Peyer's patch (tissue), 4 donors: ENCODE results near the gene KLHL9. TPM values are rescaled to one million over a fixed set of nuclear protein-coding genes. Genes with fewer than 3 reads are reported as not detected.

Experiments
- DNase-seq, 3 donors: peaks; one replicate each; pipeline ENCODE4 v3.0.0-alpha.2; 2017 to 2019
- H3K27ac ChIP-seq, 4 donors: fragments of 200-600 bp; sonication (generic); one replicate each; pipeline ENCODE4 v1.5.1; 2016 to 2019
- H3K27me3 ChIP-seq, 2 donors: fragments of 200-600 bp; sonication (generic); one replicate each; pipeline ENCODE4 v1.5.1; 2019
- H3K36me3 ChIP-seq, 3 donors: fragments of 200-600 bp; sonication (generic); one replicate each; pipeline ENCODE4 v1.5.1; 2016 to 2019
- H3K4me1 ChIP-seq, 4 donors: fragments of 200-600 bp; sonication (generic); one replicate each; pipeline ENCODE4 v1.5.1; 2016 to 2019
- H3K4me3 ChIP-seq, 4 donors: fragments of 200-600 bp; sonication (generic); 1 replicate in 3 of 4; 2 replicates in 1 of 4; pipeline ENCODE4 v1.5.1; 2016 to 2019; ENCODE audit warnings: mild to moderate bottlenecking in 1 of 4
- H3K9me3 ChIP-seq, 4 donors: fragments of 200-600 bp; sonication (generic); one replicate each; pipeline ENCODE4 v1.5.1; 2016 to 2019; ENCODE audit warnings: mild to moderate bottlenecking in 1 of 4
- POLR2A ChIP-seq, 2 donors: fragments of 450-650 bp; IDR thresholded peaks; one replicate each; pipeline ENCODE4 v1.5.1; 2017; ENCODE audit warnings: antibody characterized with exemption in 2 of 2, mild to moderate bottlenecking in 2 of 2, moderate library complexity in 2 of 2
- total RNA-seq, 4 donors: library from RNA; depleted of rRNA; stranded (reverse); fragments of >200 nt; gene quantifications; one replicate each; pipeline ENCODE4 v1.1.0, GENCODE V29; 2016
- TF ChIP-seq, protein P1 (sequence below), 6 experiments: fragments of 450-650 bp in 4 of 6; fragments of 200-600 bp in 2 of 6; sonication (generic) in 1 of 6; IDR thresholded peaks; one replicate each; pipeline ENCODE4 v1.5.1; 2017 to 2019; ENCODE audit warnings: antibody characterized with exemption in 6 of 6, mild to moderate bottlenecking in 3 of 6, moderate library complexity in 1 of 6

KLHL9 gene
- total RNA-seq, 4 donors from 2014 or later = 16.3 to 23.1 (median 18.5) TPM

DNA sequence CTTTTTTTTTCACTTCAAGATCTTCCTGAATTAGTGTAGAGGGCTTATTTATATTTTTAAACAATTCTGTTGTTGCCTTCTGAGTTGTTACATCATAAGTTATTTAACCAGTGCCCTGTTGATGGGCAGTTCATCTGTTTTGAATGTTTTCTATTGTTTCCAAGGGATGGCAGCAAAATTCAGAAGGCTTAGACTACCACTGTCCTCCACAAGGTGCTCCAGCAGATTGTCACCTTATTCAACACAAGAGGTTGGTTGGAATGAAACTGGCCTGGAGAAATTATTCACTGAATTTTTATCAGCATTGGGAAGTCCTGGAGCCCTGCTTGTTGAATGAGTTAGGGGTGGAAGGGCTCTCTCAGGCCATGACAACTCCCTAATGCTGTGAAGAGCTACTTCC, 1.3 kb upstream of the KLHL9 start:
- DNase-seq = no peak
- no peak overlapping the region for H3K27ac ChIP-seq
- H3K36me3 ChIP-seq = no peaks in the 10 kb centered on the region
- no peak overlapping the region for H3K4me3 ChIP-seq
- no peaks in the 10 kb centered on the region for H3K9me3 ChIP-seq
- TF ChIP-seq, protein P1, sequence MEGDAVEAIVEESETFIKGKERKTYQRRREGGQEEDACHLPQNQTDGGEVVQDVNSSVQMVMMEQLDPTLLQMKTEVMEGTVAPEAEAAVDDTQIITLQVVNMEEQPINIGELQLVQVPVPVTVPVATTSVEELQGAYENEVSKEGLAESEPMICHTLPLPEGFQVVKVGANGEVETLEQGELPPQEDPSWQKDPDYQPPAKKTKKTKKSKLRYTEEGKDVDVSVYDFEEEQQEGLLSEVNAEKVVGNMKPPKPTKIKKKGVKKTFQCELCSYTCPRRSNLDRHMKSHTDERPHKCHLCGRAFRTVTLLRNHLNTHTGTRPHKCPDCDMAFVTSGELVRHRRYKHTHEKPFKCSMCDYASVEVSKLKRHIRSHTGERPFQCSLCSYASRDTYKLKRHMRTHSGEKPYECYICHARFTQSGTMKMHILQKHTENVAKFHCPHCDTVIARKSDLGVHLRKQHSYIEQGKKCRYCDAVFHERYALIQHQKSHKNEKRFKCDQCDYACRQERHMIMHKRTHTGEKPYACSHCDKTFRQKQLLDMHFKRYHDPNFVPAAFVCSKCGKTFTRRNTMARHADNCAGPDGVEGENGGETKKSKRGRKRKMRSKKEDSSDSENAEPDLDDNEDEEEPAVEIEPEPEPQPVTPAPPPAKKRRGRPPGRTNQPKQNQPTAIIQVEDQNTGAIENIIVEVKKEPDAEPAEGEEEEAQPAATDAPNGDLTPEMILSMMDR (IDR thresholded peaks at IDR 0.05) = no peak
- no peak for TF ChIP-seq POLR2A (IDR thresholded peaks at IDR 0.05)
- H3K27me3 ChIP-seq = no peaks in the 10 kb centered on the region
- H3K4me1 ChIP-seq = peaks cover 0 to 25% (median 5%) of the 10 kb centered on the region in 4 donors

DNA sequence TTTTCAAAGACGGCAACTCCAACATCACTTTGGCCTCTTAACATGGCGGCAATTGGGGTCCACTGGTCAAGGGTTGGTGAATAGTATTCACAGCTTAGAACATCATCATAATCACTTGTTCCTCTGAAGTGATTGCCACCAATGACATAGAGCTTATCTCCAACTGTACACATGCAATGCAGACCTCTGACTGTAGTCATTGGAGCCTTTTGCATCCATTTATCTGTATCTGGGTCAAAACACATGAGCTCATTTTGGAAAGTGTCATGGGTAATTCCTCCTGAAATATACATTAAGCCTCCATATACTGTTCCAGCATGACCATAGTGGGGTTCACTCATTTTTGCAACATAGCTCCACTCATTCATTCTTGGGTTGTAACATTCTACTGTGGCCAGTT, 2.0 kb downstream of the KLHL9 start:
- H3K4me3 ChIP-seq = no peak overlapping the region
- no peak overlapping the region for H3K27ac ChIP-seq
- H3K36me3 ChIP-seq = peaks cover 0 to 6% (median 0%) of the 10 kb centered on the region in 3 donors
- no peaks in the 10 kb centered on the region for H3K9me3 ChIP-seq
- no peak for DNase-seq
- H3K4me1 ChIP-seq = peaks cover 0 to 43% (median 5%) of the 10 kb centered on the region in 4 donors
- no peaks in the 10 kb centered on the region for H3K27me3 ChIP-seq
- TF ChIP-seq, protein P1 (IDR thresholded peaks at IDR 0.05) = no peak
- no peak for TF ChIP-seq POLR2A (IDR thresholded peaks at IDR 0.05)

- H3K27me3 ChIP-seq = no peaks in the 10 kb centered on the region
- H3K9me3 ChIP-seq = no peaks in the 10 kb centered on the region
- no peak overlapping the region for H3K4me3 ChIP-seq
These were observed 3.4 kb downstream of the KLHL9 start for GRCh38 chr9:21331676-21332402.

DNA sequence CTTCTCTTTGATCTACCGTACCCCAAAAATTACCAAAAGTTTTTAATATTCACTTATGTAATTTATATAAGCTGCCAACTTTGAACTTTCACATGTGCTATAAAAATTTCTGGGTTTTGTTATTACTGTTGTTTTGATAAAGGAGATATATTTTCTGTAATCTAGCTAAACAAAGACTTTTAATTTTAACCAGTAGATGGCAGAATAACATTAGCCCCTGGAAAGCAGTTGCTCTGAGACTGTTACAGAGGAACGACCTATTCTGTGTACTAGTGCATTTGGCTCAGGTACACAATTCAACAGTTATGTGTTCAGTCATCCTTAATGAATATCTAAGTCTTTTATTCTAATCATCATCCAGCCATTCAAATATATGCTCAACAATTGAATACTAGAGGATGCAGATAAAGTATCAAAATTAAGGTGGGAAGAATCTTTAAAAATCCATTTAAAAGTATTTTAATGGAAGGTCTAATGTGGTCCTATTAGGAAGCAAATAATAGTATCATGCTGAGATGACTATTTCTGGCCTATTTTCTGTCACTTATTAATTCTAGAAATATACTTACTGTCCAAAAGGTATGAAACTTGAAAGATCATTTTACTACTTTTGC, 8.6 kb downstream of the KLHL9 start:
- peaks cover 0 to 19% (median 0%) of the 10 kb centered on the region in 4 donors for H3K4me1 ChIP-seq
- no peak for DNase-seq
- H3K9me3 ChIP-seq = no peaks in the 10 kb centered on the region
- H3K4me3 ChIP-seq = no peak overlapping the region
- no peaks in the 10 kb centered on the region for H3K27me3 ChIP-seq
- peaks cover 0 to 30% (median 0%) of the 10 kb centered on the region in 3 donors for H3K36me3 ChIP-seq
- H3K27ac ChIP-seq = no peak overlapping the region
- no peak for TF ChIP-seq POLR2A (IDR thresholded peaks at IDR 0.05)
- TF ChIP-seq, protein P1 (IDR thresholded peaks at IDR 0.05) = peak; percentile 28 to 77 (median 70)

More at GRCh38 chr9:21331676-21332402, 3.4 kb downstream of the KLHL9 start:
- Histone ChIP-seq H3K27ac (no peak overlapping the region), H3K4me1 (peaks cover 0 to 43% (median 5%) of the 10 kb centered on the region in 4 donors), H3K36me3 (peaks cover 0 to 6% (median 0%) of the 10 kb centered on the region in 3 donors)
- TF ChIP-seq POLR2A (IDR thresholded peaks at IDR 0.05) = no peak
- TF ChIP-seq, protein P1 (IDR thresholded peaks at IDR 0.05) = no peak
- DNase-seq = no peak

GRCh38 chr9:21324047-21324446, 11.2 kb downstream of the KLHL9 start:
- H3K36me3 ChIP-seq = peaks cover 0 to 28% (median 0%) of the 10 kb centered on the region in 3 donors
- no peaks in the 10 kb centered on the region for H3K4me1 ChIP-seq
- H3K4me3 ChIP-seq = no peak overlapping the region
- no peak overlapping the region for H3K27ac ChIP-seq
- DNase-seq = no peak
- H3K27me3 ChIP-seq = no peaks in the 10 kb centered on the region
- no peak for TF ChIP-seq POLR2A (IDR thresholded peaks at IDR 0.05)
- TF ChIP-seq, protein P1 (IDR thresholded peaks at IDR 0.05) = no peak
- no peaks in the 10 kb centered on the region for H3K9me3 ChIP-seq
